Subcutaneous adipose tissue (tissue), 4 donors: Measurements from ENCODE around the gene PTCD3. TPM values are rescaled to one million over a fixed set of nuclear protein-coding genes. Genes with fewer than 3 reads are reported as not detected.

Experiments
- small RNA-seq: library from RNA; depleted of rRNA; stranded (forward); fragments of <200 nt; gene quantifications from one replicate; pipeline ENCODE3, GENCODE V24; 2016
- total RNA-seq, 4 donors: library from RNA; depleted of rRNA; stranded (reverse); fragments of >200 nt; gene quantifications; one replicate each; pipeline ENCODE4 v1.1.0, GENCODE V29; 2016
- TF ChIP-seq, protein P1 (sequence below): fragments of 450-650 bp; IDR thresholded peaks from one replicate; pipeline ENCODE4 v1.5.1; 2016; ENCODE audit warnings: low read depth, mild to moderate bottlenecking, control low read depth, antibody characterized with exemption, moderate library complexity

Gene PTCD3
- total RNA-seq, 4 donors from 2014 or later = 55.7 to 174 (median 66.7) TPM

DNA sequence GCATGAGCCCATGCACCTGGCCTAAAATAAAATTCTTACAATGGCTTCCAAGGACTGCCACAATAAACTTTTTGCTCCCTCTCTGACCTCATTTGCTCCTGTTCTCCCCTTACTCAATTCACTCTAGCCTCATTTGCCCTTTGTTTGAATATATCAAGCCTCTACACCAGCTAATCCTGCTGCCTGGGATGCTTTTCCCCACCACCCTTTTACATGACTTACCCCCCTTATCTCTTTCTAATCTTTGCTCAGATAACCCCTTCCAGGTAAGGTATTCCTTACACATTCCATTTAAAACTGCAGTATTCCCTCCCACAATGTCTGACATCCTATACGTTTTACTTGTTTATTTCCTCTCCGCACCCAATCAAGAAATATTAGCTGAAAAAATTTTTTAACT lies 66.6 kb downstream of the PTCD3 start:
- TF ChIP-seq, protein P1, sequence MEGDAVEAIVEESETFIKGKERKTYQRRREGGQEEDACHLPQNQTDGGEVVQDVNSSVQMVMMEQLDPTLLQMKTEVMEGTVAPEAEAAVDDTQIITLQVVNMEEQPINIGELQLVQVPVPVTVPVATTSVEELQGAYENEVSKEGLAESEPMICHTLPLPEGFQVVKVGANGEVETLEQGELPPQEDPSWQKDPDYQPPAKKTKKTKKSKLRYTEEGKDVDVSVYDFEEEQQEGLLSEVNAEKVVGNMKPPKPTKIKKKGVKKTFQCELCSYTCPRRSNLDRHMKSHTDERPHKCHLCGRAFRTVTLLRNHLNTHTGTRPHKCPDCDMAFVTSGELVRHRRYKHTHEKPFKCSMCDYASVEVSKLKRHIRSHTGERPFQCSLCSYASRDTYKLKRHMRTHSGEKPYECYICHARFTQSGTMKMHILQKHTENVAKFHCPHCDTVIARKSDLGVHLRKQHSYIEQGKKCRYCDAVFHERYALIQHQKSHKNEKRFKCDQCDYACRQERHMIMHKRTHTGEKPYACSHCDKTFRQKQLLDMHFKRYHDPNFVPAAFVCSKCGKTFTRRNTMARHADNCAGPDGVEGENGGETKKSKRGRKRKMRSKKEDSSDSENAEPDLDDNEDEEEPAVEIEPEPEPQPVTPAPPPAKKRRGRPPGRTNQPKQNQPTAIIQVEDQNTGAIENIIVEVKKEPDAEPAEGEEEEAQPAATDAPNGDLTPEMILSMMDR = no peak

DNA sequence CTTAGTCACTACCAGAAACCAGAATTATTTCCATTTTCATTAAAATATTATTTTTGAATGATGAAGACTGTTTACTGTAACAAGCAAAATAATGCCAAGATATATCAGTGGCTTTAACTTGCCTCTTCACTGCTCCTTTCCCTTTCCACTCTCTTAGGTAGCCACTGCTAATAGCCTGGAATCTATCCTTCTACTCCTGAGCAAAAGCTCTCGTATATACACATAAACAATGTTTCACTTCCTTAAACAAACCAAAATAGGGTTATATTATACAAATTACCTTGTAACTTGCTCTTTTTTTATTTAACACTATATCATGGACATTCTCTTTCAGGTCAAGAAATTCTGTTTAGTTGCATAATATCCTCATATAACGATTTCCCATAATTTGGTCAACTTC lies 68.4 kb downstream of the PTCD3 start:
- TF ChIP-seq, protein P1 = no peak

DNA sequence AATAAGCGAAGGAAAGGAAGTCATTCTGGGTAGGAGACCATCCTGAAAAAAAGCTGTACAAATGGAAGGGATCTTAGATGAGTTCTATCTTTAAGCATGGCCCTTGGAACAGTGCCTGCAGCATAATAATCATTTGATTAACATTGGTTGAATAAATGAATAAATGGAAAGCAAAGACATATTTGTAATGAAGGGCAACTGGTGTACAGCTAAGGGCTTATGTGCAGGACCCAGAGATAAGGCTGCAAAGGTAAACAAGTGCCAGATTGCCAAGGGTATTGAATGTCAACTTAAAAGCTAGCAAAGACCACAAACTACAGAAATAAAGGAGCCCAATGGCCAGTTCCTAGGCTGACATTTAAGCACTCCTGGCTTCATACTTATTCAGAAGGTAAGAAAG lies 69.8 kb downstream of the PTCD3 start:
- TF ChIP-seq, protein P1 = no peak

DNA sequence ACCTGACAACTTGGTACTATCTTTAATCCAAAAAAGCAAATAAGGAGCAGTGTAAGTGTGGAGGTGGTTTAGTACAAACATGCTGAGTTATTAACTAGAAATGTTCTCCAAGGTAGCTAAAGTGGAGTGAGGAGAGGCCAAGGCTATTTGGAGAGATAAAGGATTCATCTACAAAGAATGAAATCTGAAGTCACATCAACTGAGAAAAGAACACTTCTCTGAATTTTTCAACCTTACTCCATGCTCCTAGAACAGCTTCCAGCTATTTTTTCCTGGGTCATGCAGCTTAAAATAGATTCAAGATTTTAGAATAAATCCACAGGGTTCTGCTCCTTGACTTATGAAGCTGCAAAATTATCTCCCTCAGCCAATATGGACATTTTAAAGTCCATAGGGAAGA lies 70.6 kb downstream of the PTCD3 start:
- TF ChIP-seq, protein P1 = no peak

DNA sequence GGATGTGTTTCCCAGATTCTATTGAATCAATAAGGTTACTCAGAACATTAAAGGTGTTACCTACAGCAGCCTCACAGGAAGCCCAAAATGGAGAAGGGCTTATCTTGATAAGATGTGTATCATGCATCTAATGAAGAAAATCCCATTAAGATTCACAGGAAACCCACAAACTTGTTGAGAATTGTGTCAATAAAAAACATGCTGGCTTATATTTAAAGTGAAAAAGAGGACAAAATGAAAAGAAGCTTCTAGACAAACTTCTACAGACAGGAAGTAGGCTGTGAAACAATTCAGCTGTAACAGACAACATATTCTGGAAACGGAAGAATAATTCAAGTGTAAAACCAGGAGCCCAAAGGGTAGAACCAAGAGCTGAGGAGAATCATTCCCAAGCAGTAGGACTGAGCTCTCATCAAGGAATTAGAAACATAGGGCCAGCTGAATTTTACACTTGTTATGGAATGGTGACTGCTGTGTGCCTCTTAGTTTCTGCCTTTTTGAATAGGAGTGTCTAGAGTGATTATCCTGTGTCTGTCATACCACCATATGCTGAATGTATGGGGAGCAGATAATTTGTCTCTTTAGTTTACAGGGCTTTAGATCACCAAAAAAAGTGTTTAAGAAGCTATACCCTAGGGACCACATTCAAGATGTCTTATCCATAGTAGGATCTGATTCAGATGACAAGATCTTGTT lies 79.6 kb downstream of the PTCD3 start:
- TF ChIP-seq, protein P1 = no peak

DNA sequence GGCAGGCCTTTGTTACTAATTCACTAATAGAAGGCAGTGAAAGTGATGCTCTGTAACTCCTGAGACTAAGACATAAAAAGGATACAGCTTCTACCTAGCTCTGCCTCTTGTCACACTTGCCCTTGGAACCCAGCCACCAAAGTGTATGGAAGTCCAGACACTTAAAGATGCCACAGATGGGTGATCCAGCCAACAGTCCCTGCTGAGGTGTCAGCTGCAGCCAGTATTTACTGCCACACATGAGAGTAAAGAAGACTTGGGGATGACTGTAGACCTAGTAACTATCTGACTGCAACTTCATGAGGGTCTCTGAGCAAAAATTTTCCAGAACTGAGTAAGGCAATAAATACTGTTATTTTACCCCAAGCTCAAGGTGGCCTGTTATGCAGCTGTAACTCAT lies 80.4 kb downstream of the PTCD3 start:
- TF ChIP-seq, protein P1 = no peak

DNA sequence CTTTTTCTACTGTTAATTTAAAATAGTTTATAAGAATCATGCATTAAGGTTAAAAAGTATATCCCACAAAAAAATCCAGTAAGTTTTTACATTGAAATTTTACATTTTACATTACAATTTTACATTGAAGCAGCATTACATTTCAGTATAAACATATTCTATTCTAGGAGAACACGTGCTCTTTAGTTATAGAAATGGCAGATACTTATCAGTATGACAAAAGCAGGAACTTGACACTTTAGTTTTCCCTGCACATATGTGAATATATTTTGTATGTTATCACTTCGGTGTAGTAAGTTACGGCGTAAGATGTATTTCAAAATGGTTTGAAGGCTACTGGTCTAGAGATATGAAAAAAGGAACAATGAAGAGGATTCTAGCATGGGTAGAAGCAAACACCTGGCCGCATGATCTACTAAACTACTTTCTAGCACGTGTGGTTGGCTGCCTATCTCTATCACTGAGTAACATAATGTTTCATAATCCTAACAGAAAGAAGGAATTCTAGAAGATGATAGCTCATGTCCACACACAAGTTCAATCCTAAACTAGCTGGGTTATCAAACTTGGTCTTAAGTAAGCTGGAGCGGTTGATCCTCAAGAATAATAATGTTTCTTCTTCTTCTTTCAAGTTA lies 83.9 kb downstream of the PTCD3 start:
- TF ChIP-seq, protein P1 = no peak

Small RNA genes within 50 kb of the gene (small RNA-seq; reads per million reads assigned to genes)
- gene RF00019 = 0.49 reads per million
- gene SNORD94 = 3,586 reads per million, percentile 100 among the genes with 10 or more reads in this experiment

Other genes starting within 250 kb of the PTCD3 start
- gene ST3GAL5, start 217.2 kb upstream of the PTCD3 start, total RNA-seq = 10 to 100 TPM; 38.6 to 56.4 (median 47.8) TPM
- 10 to 100 TPM in 3 of 4 donors, 1 to 10 TPM in 1; 9.0 to 22.0 (median 15.8) TPM for gene POLR1A, start 349 bp upstream of the PTCD3 start, total RNA-seq
- gene IMMT, start 89.2 kb downstream of the PTCD3 start, total RNA-seq = 10 to 100 TPM; 46.9 to 59.7 (median 56.1) TPM
- gene MRPL35, start 93.2 kb downstream of the PTCD3 start, total RNA-seq = 10 to 100 TPM; 15.8 to 30.7 (median 25.5) TPM
- 1 to 10 TPM in 1 of 4 donors, under 1 TPM in 3; 0.17 to 1.1 (median 0.46) TPM for gene REEP1, start 231.4 kb downstream of the PTCD3 start, total RNA-seq